Measurements from ENCODE around the gene MFAP4.

Gene MFAP4

DNA sequence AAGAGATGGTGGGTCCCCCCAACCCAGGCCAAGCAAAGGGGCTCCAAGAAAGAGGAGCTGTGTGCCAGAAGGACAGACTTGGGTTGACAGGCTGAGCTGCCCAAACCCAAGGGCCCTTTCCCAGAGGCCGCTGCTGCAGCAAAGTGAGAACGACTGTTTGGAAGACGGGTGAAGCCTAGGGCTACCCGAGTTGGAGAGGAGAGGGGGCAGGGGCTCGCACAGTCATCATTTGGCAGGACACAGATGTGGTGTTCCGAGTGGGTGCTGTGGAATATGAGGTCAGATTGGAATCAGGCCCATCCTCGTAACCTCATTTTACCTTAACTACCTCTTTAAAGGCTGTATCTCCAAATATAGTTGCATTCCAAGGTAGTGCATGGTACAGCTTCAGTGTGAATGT, 5.3 kb upstream of the MFAP4 start:
- Histone ChIP-seq H3K4me2 (ENCODE audit: low read depth, low read length) (no peak overlapping the region), H3K27ac (ENCODE audit: low read length) (no peak overlapping the region), H4K20me1 (ENCODE audit: insufficient read depth, low read length) (no peaks in the 10 kb centered on the region), H3K79me2 (ENCODE audit: low read length) (no peaks in the 10 kb centered on the region), H3K9me2 (replicated peaks; ENCODE audit: insufficient read depth, low read length) (no peaks in the 10 kb centered on the region), H3K36me3 (replicated peaks; ENCODE audit: insufficient read depth, low read length) (no peaks in the 10 kb centered on the region), H3K9me3 (replicated peaks; ENCODE audit: insufficient read depth, low read length) (no peaks in the 10 kb centered on the region), H3K4me3 (ENCODE audit: low read length) (no peak overlapping the region), H3K27me3 (replicated peaks; ENCODE audit: insufficient read depth, low read length) (no peaks in the 10 kb centered on the region), H3F3A (ENCODE audit: insufficient read depth, low read length) (no peaks in the 10 kb centered on the region), H2AFZ (ENCODE audit: low read length) (no peak overlapping the region), H3K9ac (ENCODE audit: low read length) (no peak overlapping the region), H3K4me1 (ENCODE audit: low read length) (no peaks in the 10 kb centered on the region)
- TF ChIP-seq, protein P1, sequence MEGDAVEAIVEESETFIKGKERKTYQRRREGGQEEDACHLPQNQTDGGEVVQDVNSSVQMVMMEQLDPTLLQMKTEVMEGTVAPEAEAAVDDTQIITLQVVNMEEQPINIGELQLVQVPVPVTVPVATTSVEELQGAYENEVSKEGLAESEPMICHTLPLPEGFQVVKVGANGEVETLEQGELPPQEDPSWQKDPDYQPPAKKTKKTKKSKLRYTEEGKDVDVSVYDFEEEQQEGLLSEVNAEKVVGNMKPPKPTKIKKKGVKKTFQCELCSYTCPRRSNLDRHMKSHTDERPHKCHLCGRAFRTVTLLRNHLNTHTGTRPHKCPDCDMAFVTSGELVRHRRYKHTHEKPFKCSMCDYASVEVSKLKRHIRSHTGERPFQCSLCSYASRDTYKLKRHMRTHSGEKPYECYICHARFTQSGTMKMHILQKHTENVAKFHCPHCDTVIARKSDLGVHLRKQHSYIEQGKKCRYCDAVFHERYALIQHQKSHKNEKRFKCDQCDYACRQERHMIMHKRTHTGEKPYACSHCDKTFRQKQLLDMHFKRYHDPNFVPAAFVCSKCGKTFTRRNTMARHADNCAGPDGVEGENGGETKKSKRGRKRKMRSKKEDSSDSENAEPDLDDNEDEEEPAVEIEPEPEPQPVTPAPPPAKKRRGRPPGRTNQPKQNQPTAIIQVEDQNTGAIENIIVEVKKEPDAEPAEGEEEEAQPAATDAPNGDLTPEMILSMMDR (IDR thresholded peaks at IDR 0.05; ENCODE audit: low read length), result no peak
- no peak for TF ChIP-seq EZH2 (optimal IDR thresholded peaks at IDR 0.05; ENCODE audit: low read depth, low read length)
- no peak for TF ChIP-seq EZH2phosphoT487 (IDR thresholded peaks at IDR 0.05; ENCODE audit: low read length)
- DNase-seq, result no peak

DNA sequence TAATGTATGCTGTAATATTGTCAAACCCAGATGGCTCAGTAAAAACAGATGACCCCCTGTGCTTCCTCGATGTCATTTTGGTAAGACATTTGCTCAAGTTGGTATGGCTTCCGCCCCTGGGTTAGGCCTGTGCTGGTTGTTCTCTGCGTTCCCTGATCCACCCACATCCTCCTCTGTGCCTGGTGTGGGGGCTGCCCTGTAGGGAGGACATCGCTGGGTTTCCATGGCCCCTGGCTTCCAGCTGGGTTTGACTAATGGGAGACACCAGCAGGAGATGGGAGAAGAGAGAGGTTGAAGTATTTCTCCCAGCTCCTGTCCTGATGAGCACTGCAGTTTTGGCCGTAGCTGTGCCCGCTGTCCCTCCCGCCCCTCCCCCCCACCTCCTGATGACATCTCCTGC, 4.4 kb upstream of the MFAP4 start:
- TF ChIP-seq EZH2phosphoT487 (IDR thresholded peaks at IDR 0.05; ENCODE audit: low read length) (no peak), EZH2 (optimal IDR thresholded peaks at IDR 0.05; ENCODE audit: low read depth, low read length) (no peak)
- TF ChIP-seq, protein P1 (IDR thresholded peaks at IDR 0.05; ENCODE audit: low read length), result no peak
- H3K9me3 ChIP-seq (replicated peaks; ENCODE audit: insufficient read depth, low read length), result no peaks in the 10 kb centered on the region
- DNase-seq, result no peak
- H3F3A ChIP-seq (ENCODE audit: insufficient read depth, low read length), result no peaks in the 10 kb centered on the region
- no peak overlapping the region for H3K4me2 ChIP-seq (ENCODE audit: low read depth, low read length)
- H3K9me2 ChIP-seq (replicated peaks; ENCODE audit: insufficient read depth, low read length), result no peaks in the 10 kb centered on the region
- H3K79me2 ChIP-seq (ENCODE audit: low read length), result no peaks in the 10 kb centered on the region
- no peaks in the 10 kb centered on the region for H3K36me3 ChIP-seq (replicated peaks; ENCODE audit: insufficient read depth, low read length)
- H3K27me3 ChIP-seq (replicated peaks; ENCODE audit: insufficient read depth, low read length), result no peaks in the 10 kb centered on the region
- no peak overlapping the region for H3K9ac ChIP-seq (ENCODE audit: low read length)
- no peaks in the 10 kb centered on the region for H4K20me1 ChIP-seq (ENCODE audit: insufficient read depth, low read length)
- no peak overlapping the region for H2AFZ ChIP-seq (ENCODE audit: low read length)
- no peak overlapping the region for H3K27ac ChIP-seq (ENCODE audit: low read length)
- no peak overlapping the region for H3K4me3 ChIP-seq (ENCODE audit: low read length)
- no peaks in the 10 kb centered on the region for H3K4me1 ChIP-seq (ENCODE audit: low read length)

DNA sequence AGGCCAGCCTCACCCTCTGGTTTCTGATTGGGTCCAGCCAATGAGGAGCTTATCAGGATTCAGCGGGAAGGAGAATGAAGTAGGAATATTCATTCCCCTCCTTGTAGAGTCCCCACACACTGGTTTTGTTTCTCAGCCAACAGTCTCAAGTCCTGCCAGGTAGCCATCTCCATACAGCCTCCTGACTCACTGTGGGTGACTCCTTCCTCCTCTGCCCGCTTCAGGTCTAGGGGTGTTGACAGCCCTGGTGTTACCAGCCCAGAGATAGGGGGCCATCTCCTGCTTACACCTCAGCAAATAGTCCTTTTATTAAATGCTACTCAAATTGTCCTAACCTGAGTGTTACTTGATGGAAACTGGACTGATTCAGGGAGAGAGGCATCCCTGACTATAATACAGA, 4.0 kb upstream of the MFAP4 start:
- TF ChIP-seq, protein P1 (IDR thresholded peaks at IDR 0.05; ENCODE audit: low read length), result no peak
- TF ChIP-seq EZH2phosphoT487 (IDR thresholded peaks at IDR 0.05; ENCODE audit: low read length) (no peak), EZH2 (optimal IDR thresholded peaks at IDR 0.05; ENCODE audit: low read depth, low read length) (no peak)
- Histone ChIP-seq H3K4me1 (ENCODE audit: low read length) (no peaks in the 10 kb centered on the region), H2AFZ (ENCODE audit: low read length) (no peak overlapping the region), H3K27me3 (replicated peaks; ENCODE audit: insufficient read depth, low read length) (no peaks in the 10 kb centered on the region), H3K36me3 (replicated peaks; ENCODE audit: insufficient read depth, low read length) (no peaks in the 10 kb centered on the region), H3K4me2 (ENCODE audit: low read depth, low read length) (no peak overlapping the region), H3K9me3 (replicated peaks; ENCODE audit: insufficient read depth, low read length) (no peaks in the 10 kb centered on the region), H3K79me2 (ENCODE audit: low read length) (no peaks in the 10 kb centered on the region), H3F3A (ENCODE audit: insufficient read depth, low read length) (no peaks in the 10 kb centered on the region), H3K9ac (ENCODE audit: low read length) (no peak overlapping the region), H3K27ac (ENCODE audit: low read length) (no peak overlapping the region), H4K20me1 (ENCODE audit: insufficient read depth, low read length) (no peaks in the 10 kb centered on the region), H3K9me2 (replicated peaks; ENCODE audit: insufficient read depth, low read length) (no peaks in the 10 kb centered on the region), H3K4me3 (ENCODE audit: low read length) (no peak overlapping the region)
- DNase-seq, result no peak
